ENCODE results near the gene FSTL4. TPM values are rescaled to one million over a fixed set of nuclear protein-coding genes. Genes with fewer than 3 reads are reported as not detected.

FSTL4 gene
- total RNA-seq, 4 donors from 2014 or later: 0.18 to 0.27 (median 0.20) TPM; not detected in 1

- no peak overlapping the region for H3K4me3 ChIP-seq
Measured at GRCh38 chr5:133321286-133321832, 291.0 kb downstream of the FSTL4 start.

GRCh38 chr5:133319905-133320520, 292.3 kb downstream of the FSTL4 start:
- Histone ChIP-seq H3K9me3 (no peaks in the 10 kb centered on the region), H3K27ac (no peak overlapping the region), H3K4me1 (no peaks in the 10 kb centered on the region), H3K4me3 (no peak overlapping the region), H3K27me3 (no peaks in the 10 kb centered on the region), H3K36me3 (no peaks in the 10 kb centered on the region)
- TF ChIP-seq POLR2A (IDR thresholded peaks at IDR 0.05) (no peak), CTCF (IDR thresholded peaks at IDR 0.05 in 4 of 5, conservative IDR thresholded peaks at IDR 0.05 in 1 of 5) (no peak)
- DNase-seq (no peak), ATAC-seq (no peak)
- intact Hi-C loops (cut with DNase I; ENCODE audit: low total_unique reads) (no loop called here), in situ Hi-C loops (cut with MboI; ENCODE audit: low sequenced_read_pairs in 4 of 4) (no loop called here)

More at GRCh38 chr5:133321286-133321832, 291.0 kb downstream of the FSTL4 start:
- no peaks in the 10 kb centered on the region for H3K4me1 ChIP-seq
- TF ChIP-seq CTCF (IDR thresholded peaks at IDR 0.05 in 4 of 5, conservative IDR thresholded peaks at IDR 0.05 in 1 of 5) (no peak), POLR2A (IDR thresholded peaks at IDR 0.05) (no peak)
- DNase-seq: no peak
- intact Hi-C loops (cut with DNase I; ENCODE audit: low total_unique reads): no loop called here
- H3K9me3 ChIP-seq: no peaks in the 10 kb centered on the region
- in situ Hi-C loops (cut with MboI; ENCODE audit: low sequenced_read_pairs in 4 of 4): no loop called here
- no peak overlapping the region for H3K27ac ChIP-seq
- ATAC-seq: no peak
- no peaks in the 10 kb centered on the region for H3K36me3 ChIP-seq
- no peaks in the 10 kb centered on the region for H3K27me3 ChIP-seq

DNA sequence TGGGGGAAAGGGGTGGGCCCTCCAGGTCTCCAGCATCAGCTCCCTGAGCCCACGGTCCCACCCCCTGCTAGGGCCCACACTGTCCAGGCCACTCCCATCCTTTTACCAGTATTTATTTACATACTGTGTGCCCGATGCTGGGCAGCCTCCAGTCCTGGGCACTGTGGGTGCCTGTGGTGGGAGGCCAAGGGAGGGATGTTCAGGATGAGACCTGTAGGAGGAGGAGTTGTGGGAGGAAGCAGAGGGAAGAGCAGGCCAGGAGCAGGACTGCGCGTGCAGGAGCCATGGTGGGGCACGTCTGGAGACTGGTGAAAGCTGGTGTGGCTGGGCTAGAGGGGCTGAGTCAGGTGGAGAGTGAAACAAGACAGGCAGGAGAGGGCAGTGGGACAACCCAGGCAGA, 293.1 kb downstream of the FSTL4 start:
- intact Hi-C loops (cut with DNase I; ENCODE audit: low total_unique reads): no loop called here
- no peak for TF ChIP-seq POLR2A (IDR thresholded peaks at IDR 0.05)
- no peak for TF ChIP-seq CTCF (IDR thresholded peaks at IDR 0.05 in 4 of 5, conservative IDR thresholded peaks at IDR 0.05 in 1 of 5)
- no peaks in the 10 kb centered on the region for H3K4me1 ChIP-seq
- H3K4me3 ChIP-seq: no peak overlapping the region
- no peak overlapping the region for H3K27ac ChIP-seq
- no peaks in the 10 kb centered on the region for H3K27me3 ChIP-seq
- H3K9me3 ChIP-seq: no peaks in the 10 kb centered on the region
- no peak for DNase-seq
- no peaks in the 10 kb centered on the region for H3K36me3 ChIP-seq
- ATAC-seq: no peak
- in situ Hi-C loops (cut with MboI; ENCODE audit: low sequenced_read_pairs in 4 of 4): no loop called here

DNA sequence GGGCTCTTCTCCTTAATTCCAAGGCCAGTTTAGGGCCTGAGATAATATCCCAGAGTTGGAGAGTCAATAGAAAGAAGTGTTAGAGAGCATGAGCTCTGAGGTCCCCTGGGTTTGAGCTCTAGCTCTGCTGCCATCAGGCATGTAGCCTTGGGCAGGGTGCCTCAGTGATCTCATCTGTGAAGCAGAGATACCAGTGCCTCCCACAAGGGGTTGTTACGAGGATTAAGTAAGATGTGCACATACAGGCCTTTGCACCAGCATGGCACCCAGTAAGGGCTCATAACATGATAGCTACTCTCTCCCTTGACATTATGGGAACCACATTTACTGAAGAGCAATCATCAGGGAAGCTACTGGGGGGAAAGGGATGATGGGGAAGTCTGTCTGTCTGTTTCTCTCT, 294.8 kb downstream of the FSTL4 start:
- H3K4me3 ChIP-seq: no peak overlapping the region
- intact Hi-C loops (cut with DNase I; ENCODE audit: low total_unique reads): no loop called here
- no peaks in the 10 kb centered on the region for H3K9me3 ChIP-seq
- no peak for ATAC-seq
- TF ChIP-seq CTCF (IDR thresholded peaks at IDR 0.05 in 4 of 5, conservative IDR thresholded peaks at IDR 0.05 in 1 of 5) (no peak), POLR2A (IDR thresholded peaks at IDR 0.05) (no peak)
- no peaks in the 10 kb centered on the region for H3K27me3 ChIP-seq
- no peaks in the 10 kb centered on the region for H3K4me1 ChIP-seq
- in situ Hi-C loops (cut with MboI; ENCODE audit: low sequenced_read_pairs in 4 of 4): no loop called here
- no peak for DNase-seq
- H3K36me3 ChIP-seq: no peaks in the 10 kb centered on the region
- no peak overlapping the region for H3K27ac ChIP-seq

Measured in gastrocnemius medialis (tissue), 4 donors.